HEK293 (cell line): Measurements from ENCODE around the gene AVPR1A.

Source experiments
- CTCF ChIA-PET: fragments of 350-600 bp; formaldehyde crosslinking; extraction: SDS; loops from one replicate; lab custom pipeline; 2021; ENCODE audit warnings: antibody characterized with exemption; lab: Yijun Ruan, JAX
- POLR2A ChIA-PET: fragments of 300-600 bp; formaldehyde crosslinking; extraction: SDS; loops from one replicate; lab custom pipeline; 2020; ENCODE audit warnings: antibody characterized with exemption, inconsistent platforms; lab: Yijun Ruan, JAX
- H3K27ac ChIP-seq: fragments of 200-500 bp; sonication (Bioruptor generic); 2 replicates; pipeline ENCODE4 v1.5.1; 2014; ENCODE audit warnings: low read depth, low read length, control low read depth, inconsistent platforms; ENCODE audit errors: extremely low read depth
- H3K36me3 ChIP-seq, 2 experiments: fragments of 200-500 bp in 1 of 2; sonication (Bioruptor generic) in 1 of 2; 1 replicate in 1 of 2; 2 replicates in 1 of 2; pipeline ENCODE4 v1.5.1; 2014 to 2017; ENCODE audit warnings: inconsistent platforms in 2 of 2, low read length in 2 of 2; ENCODE audit not compliant: control insufficient read depth in 2 of 2, insufficient read depth in 1 of 2
- H3K4me1 ChIP-seq: fragments of 200-500 bp; sonication (Bioruptor generic); 2 replicates; pipeline ENCODE4 v1.5.1; 2014; ENCODE audit warnings: mild to moderate bottlenecking, low read length, inconsistent platforms; ENCODE audit not compliant: control insufficient read depth, insufficient read depth
- H3K4me3 ChIP-seq: 2 replicates; pipeline ENCODE4 v1.5.1; 2011; ENCODE audit warnings: low read depth, mild to moderate bottlenecking, control low read depth, low read length, moderate library complexity
- H3K9me3 ChIP-seq: fragments of 200-500 bp; sonication (Bioruptor generic); 2 replicates; pipeline ENCODE4 v1.5.1; 2014; ENCODE audit warnings: low read depth, low read length, inconsistent platforms; ENCODE audit not compliant: control insufficient read depth, insufficient read depth
- KLF8 ChIP-seq: fragments of 450-650 bp; formaldehyde crosslinking; IDR thresholded peaks from 2 replicates; pipeline ENCODE4 v1.5.1; 2016; ENCODE audit warnings: missing biosample characterization, missing genetic modification characterization
- SETDB1 ChIP-seq: IDR thresholded peaks from one replicate; pipeline ENCODE4 v1.6.1; 2017; ENCODE audit warnings: mild to moderate bottlenecking, low read length, moderate library complexity, mixed read lengths; ENCODE audit not compliant: insufficient read length
- TCF7L2 ChIP-seq: IDR thresholded peaks from 2 replicates; pipeline ENCODE4 v1.6.1; 2011; ENCODE audit warnings: low read depth, mild to moderate bottlenecking, inconsistent platforms, low read length, moderate library complexity, borderline replicate concordance
- ZBTB7A ChIP-seq: fragments of 450-650 bp; formaldehyde crosslinking; IDR thresholded peaks from 2 replicates; pipeline ENCODE4 v1.5.1; 2016; ENCODE audit warnings: low read depth, missing biosample characterization, missing genetic modification characterization
- ZNF16 ChIP-seq: fragments of 450-650 bp; formaldehyde crosslinking; IDR thresholded peaks from 2 replicates; pipeline ENCODE4 v1.5.1; 2016; ENCODE audit warnings: low read depth, missing biosample characterization, missing genetic modification characterization
- ZNF24 ChIP-seq: fragments of 450-650 bp; formaldehyde crosslinking; IDR thresholded peaks from 2 replicates; pipeline ENCODE4 v1.5.1; 2016; ENCODE audit warnings: missing biosample characterization, missing genetic modification characterization
- ZNF274 ChIP-seq, 2 experiments: fragments of 200-500 bp in 1 of 2; fragments of 450-650 bp in 1 of 2; sonication (Bioruptor generic) in 1 of 2; formaldehyde crosslinking in 1 of 2; IDR thresholded peaks; 2 replicates each; pipeline versions ENCODE4 v1.5.1 to v1.6.1; 2014 to 2016; ENCODE audit warnings: borderline replicate concordance in 1 of 2, inconsistent platforms in 1 of 2, low read length in 1 of 2, missing biosample characterization in 1 of 2, missing genetic modification characterization in 1 of 2
- ZNF354C ChIP-seq: fragments of 450-650 bp; formaldehyde crosslinking; IDR thresholded peaks from 2 replicates; pipeline ENCODE4 v1.5.1; 2016; ENCODE audit warnings: missing biosample characterization, missing genetic modification characterization, low read depth, borderline replicate concordance
- TF ChIP-seq, protein P1 (sequence below): fragments of 450-650 bp; formaldehyde crosslinking; IDR thresholded peaks from 2 replicates; pipeline ENCODE4 v1.5.1; 2016; ENCODE audit warnings: missing biosample characterization, missing genetic modification characterization
- TF ChIP-seq, protein P2 (sequence below): fragments of 450-650 bp; formaldehyde crosslinking; conservative IDR thresholded peaks from 2 replicates; pipeline ENCODE4 v1.5.1; 2016; ENCODE audit warnings: low read depth, missing biosample characterization, missing genetic modification characterization
- TF ChIP-seq, protein P3 (sequence below): fragments of 450-650 bp; formaldehyde crosslinking; IDR thresholded peaks from 2 replicates; pipeline ENCODE4 v1.5.1; 2016; ENCODE audit warnings: missing biosample characterization, missing genetic modification characterization, borderline replicate concordance

AVPR1A gene

DNA sequence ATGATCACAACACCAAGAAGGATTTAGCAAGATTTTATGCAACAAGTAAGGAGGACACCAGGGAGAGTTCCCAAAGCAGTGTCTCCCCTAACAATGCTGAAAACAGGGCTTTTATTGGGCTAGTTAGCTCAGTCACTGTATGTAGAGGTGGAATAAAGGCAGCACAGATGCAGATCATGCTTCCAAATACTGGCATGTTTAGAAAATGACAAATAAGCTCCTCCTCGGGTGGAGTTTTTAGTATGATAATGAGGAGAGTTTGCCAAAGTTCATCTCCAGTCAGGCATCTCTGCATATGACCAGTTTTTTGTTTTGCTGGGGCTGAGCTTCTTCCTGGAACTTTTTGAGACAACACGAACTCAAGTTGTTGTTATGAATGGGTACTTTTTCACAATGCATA, 4.4 kb upstream of the AVPR1A start:
- H3K36me3 ChIP-seq: no peaks in the 10 kb centered on the region
- TF ChIP-seq, protein P1, sequence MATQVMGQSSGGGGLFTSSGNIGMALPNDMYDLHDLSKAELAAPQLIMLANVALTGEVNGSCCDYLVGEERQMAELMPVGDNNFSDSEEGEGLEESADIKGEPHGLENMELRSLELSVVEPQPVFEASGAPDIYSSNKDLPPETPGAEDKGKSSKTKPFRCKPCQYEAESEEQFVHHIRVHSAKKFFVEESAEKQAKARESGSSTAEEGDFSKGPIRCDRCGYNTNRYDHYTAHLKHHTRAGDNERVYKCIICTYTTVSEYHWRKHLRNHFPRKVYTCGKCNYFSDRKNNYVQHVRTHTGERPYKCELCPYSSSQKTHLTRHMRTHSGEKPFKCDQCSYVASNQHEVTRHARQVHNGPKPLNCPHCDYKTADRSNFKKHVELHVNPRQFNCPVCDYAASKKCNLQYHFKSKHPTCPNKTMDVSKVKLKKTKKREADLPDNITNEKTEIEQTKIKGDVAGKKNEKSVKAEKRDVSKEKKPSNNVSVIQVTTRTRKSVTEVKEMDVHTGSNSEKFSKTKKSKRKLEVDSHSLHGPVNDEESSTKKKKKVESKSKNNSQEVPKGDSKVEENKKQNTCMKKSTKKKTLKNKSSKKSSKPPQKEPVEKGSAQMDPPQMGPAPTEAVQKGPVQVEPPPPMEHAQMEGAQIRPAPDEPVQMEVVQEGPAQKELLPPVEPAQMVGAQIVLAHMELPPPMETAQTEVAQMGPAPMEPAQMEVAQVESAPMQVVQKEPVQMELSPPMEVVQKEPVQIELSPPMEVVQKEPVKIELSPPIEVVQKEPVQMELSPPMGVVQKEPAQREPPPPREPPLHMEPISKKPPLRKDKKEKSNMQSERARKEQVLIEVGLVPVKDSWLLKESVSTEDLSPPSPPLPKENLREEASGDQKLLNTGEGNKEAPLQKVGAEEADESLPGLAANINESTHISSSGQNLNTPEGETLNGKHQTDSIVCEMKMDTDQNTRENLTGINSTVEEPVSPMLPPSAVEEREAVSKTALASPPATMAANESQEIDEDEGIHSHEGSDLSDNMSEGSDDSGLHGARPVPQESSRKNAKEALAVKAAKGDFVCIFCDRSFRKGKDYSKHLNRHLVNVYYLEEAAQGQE (tag by site-specific recombination): no peak
- no peak for TF ChIP-seq KLF8 (tag by site-specific recombination)
- TF ChIP-seq, protein P2, sequence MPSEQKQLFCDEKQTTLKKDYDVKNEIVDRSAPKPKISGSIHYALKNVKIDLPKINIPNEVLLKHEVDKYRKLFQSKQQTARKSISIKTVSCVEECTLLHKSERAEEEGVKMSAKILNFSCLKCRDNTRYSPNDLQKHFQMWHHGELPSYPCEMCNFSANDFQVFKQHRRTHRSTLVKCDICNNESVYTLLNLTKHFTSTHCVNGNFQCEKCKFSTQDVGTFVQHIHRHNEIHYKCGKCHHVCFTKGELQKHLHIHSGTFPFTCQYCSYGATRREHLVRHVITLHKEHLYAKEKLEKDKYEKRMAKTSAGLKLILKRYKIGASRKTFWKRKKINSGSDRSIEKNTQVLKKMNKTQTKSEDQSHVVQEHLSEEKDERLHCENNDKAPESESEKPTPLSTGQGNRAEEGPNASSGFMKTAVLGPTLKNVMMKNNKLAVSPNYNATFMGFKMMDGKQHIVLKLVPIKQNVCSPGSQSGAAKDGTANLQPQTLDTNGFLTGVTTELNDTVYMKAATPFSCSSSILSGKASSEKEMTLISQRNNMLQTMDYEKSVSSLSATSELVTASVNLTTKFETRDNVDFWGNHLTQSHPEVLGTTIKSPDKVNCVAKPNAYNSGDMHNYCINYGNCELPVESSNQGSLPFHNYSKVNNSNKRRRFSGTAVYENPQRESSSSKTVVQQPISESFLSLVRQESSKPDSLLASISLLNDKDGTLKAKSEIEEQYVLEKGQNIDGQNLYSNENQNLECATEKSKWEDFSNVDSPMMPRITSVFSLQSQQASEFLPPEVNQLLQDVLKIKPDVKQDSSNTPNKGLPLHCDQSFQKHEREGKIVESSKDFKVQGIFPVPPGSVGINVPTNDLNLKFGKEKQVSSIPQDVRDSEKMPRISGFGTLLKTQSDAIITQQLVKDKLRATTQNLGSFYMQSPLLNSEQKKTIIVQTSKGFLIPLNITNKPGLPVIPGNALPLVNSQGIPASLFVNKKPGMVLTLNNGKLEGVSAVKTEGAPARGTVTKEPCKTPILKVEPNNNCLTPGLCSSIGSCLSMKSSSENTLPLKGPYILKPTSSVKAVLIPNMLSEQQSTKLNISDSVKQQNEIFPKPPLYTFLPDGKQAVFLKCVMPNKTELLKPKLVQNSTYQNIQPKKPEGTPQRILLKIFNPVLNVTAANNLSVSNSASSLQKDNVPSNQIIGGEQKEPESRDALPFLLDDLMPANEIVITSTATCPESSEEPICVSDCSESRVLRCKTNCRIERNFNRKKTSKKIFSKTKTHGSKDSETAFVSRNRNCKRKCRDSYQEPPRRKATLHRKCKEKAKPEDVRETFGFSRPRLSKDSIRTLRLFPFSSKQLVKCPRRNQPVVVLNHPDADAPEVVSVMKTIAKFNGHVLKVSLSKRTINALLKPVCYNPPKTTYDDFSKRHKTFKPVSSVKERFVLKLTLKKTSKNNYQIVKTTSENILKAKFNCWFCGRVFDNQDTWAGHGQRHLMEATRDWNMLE (tag by site-specific recombination): no peak
- TF ChIP-seq ZBTB7A (tag by site-specific recombination): no peak
- no peak for TF ChIP-seq ZNF274 (IDR thresholded peaks at IDR 0.05; ENCODE audit: low read length)
- TF ChIP-seq ZNF274 (tag by site-specific recombination; IDR thresholded peaks at IDR 0.05; ENCODE audit: borderline replicate concordance): no peak
- TF ChIP-seq TCF7L2: no peak
- TF ChIP-seq ZNF16: no peak
- no peak for TF ChIP-seq ZNF354C
- TF ChIP-seq ZNF24 (tag by site-specific recombination): no peak
- H3K27ac ChIP-seq: no peak overlapping the region
- H3K4me3 ChIP-seq: no peak overlapping the region
- ChIA-PET POLR2A (no interaction called here), CTCF (no interaction called here)
- no peaks in the 10 kb centered on the region for H3K4me1 ChIP-seq
- no peaks in the 10 kb centered on the region for H3K9me3 ChIP-seq

DNA sequence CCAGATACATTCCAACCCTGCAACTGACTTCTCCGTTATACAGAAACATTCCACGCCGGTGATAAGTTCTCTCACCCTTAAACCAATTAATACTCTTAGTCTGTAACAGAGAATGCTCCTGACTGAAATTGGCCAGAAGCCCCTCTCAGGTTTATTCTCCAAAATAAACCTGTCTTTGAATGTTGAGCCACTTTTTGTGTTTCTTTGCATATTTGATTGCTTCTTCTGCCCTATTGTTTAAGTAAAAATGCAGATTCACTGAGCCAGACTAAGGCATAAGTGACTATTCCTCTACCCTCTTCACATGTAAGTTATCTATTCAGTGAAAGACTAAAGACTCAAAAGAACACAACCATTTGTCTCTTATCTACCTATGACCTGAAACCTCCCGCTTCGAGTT, 3.6 kb upstream of the AVPR1A start:
- CTCF ChIA-PET: no interaction called here
- peak; percentile 57 for TF ChIP-seq SETDB1
- TF ChIP-seq, protein P3, sequence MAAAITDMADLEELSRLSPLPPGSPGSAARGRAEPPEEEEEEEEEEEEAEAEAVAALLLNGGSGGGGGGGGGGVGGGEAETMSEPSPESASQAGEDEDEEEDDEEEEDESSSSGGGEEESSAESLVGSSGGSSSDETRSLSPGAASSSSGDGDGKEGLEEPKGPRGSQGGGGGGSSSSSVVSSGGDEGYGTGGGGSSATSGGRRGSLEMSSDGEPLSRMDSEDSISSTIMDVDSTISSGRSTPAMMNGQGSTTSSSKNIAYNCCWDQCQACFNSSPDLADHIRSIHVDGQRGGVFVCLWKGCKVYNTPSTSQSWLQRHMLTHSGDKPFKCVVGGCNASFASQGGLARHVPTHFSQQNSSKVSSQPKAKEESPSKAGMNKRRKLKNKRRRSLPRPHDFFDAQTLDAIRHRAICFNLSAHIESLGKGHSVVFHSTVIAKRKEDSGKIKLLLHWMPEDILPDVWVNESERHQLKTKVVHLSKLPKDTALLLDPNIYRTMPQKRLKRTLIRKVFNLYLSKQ (tag by site-specific recombination): no peak
- TF ChIP-seq, all 188 proteins: peak for 1
- no peak overlapping the region for H3K27ac ChIP-seq

More for the DNA sequence above, 3.6 kb upstream of the AVPR1A start:
- Histone ChIP-seq H3K9me3 (no peaks in the 10 kb centered on the region), H3K36me3 (no peaks in the 10 kb centered on the region), H3K4me1 (no peaks in the 10 kb centered on the region), H3K4me3 (no peak overlapping the region)
- POLR2A ChIA-PET: no interaction called here
